GM13976 (cell line): ENCODE data around the gene ANXA2R.
A peak's percentile ranks its signal among the peaks of the same experiment; 100 is the strongest.
"Not testable (repeated sequence)": the region's sequence is repeated elsewhere in the genome, so short reads cannot be mapped to it uniquely, and the experiment has no call there.

ENCODE experiments used
- DNase-seq: peaks from one replicate; pipeline ENCODE4 v3.0.0; 2012; ENCODE audit warnings: low spot score
- in situ Hi-C: fragments of 300-500 bp; cut with MboI; formaldehyde crosslinking; loops from one replicate; pipeline ENCODE4 v1.12.0; 2022; ENCODE audit warnings: low sequenced_read_pairs, mixed read lengths, inconsistent platforms; ENCODE audit not compliant: unreplicated experiment
- TF ChIP-seq, protein P1 (sequence below): IDR thresholded peaks from 2 replicates; pipeline ENCODE4 v1.5.1; 2012; ENCODE audit warnings: borderline replicate concordance, mild to moderate bottlenecking; ENCODE audit not compliant: insufficient read depth; ENCODE audit errors: extremely low read depth, missing control alignments, control extremely low read depth

The ANXA2R gene

DNA sequence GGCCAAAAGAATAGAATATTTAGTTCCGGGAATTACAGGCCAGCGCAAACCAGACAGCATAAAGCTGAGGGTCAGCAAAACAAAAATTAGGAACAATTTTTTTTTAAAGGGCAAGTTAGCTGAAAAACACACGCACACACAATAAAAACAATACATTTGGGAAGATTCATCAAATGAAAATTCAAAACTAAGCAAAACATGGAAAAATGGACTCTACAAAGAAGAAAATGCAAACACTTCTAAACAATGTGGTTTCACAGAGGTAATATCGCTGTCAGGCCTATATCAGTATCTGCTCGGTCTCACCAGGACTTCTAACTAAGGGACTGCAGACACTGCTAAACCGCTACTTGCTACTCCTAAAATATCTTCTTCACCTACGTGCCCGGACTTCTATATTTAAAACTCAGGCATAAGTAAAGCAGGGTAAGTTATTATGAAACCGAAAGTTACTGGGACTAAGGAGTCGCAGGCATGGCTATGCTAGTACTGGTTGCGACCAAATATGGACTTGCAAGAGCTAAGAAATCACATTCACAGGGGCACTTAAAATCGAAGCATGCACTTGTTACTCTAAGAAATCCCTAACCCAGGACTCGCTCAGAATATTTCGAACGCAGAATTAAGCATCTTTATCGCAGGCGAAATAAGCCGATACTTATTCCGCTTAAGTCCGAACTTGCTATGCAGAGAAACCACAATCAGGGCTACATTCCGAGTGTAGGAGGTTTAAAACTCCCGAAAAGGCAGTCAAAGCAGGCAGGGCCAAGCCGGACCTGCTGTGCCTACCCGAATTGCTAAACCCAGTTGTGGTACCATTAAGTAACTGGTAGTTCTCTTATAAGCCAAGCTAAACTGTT is 2.3 kb downstream of the ANXA2R start:
- DNase-seq = peak; percentile 69
- in situ Hi-C loops = no loop called here
- TF ChIP-seq, protein P1, sequence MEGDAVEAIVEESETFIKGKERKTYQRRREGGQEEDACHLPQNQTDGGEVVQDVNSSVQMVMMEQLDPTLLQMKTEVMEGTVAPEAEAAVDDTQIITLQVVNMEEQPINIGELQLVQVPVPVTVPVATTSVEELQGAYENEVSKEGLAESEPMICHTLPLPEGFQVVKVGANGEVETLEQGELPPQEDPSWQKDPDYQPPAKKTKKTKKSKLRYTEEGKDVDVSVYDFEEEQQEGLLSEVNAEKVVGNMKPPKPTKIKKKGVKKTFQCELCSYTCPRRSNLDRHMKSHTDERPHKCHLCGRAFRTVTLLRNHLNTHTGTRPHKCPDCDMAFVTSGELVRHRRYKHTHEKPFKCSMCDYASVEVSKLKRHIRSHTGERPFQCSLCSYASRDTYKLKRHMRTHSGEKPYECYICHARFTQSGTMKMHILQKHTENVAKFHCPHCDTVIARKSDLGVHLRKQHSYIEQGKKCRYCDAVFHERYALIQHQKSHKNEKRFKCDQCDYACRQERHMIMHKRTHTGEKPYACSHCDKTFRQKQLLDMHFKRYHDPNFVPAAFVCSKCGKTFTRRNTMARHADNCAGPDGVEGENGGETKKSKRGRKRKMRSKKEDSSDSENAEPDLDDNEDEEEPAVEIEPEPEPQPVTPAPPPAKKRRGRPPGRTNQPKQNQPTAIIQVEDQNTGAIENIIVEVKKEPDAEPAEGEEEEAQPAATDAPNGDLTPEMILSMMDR = no peak

DNA sequence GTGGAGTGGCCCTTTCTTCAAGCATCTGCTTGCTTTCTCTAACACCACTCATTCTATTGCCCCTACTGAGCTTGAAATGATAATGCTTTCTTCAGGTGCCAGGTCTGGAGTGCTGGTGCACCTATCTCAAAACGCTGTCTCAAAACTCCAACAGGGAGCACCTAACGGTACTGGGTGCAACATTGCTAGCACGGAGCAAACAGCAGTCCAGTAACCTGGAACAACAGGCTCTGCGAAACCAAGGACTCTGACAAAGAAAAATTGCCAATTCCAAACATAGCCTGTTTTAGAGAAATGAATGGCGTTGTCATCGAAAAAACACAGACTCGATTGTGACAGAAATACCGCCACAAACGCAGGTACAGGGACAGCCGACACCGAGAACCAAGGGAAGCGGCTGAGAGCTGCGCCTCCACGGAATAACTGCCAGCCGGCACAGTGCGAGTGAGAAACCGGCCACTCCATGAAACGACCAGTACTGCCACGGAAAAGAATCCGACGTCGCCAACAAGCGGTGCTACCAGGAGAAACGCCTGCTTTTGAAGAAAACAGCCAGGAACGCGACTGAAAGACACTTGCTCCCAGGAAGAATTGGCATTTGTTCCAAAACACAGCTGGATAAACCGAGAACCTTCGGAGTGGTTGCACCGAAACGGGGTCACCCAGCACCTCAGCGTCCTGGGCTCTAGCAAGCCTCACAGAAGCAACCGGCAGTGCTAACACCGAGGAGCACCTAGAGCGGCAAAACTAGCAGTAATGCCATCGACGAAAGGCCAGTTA is 3.1 kb downstream of the ANXA2R start:
- DNase-seq = no peak
- in situ Hi-C loops = no loop called here
- TF ChIP-seq, protein P1 = no peak

DNA sequence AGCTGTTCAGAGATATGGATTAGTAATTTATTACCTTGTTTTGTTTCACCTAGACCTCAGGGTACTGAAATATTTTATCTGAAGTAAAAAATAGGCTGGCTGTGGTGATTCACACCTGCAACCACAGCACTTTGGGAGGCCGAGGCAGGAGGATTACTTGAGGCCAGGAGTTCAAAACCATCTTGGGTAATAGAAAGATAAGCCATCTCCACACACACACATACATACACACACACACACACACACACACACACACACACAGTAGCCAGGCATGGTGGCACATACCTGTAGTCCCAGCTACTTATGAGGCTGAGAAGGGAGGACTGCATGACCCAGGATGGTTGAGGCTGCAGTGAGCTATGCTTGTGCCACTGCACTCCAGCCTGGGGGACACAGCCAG is 3.7 kb downstream of the ANXA2R start:
- in situ Hi-C loops = no loop called here
- DNase-seq = no peak
- TF ChIP-seq, protein P1 = no peak

DNA sequence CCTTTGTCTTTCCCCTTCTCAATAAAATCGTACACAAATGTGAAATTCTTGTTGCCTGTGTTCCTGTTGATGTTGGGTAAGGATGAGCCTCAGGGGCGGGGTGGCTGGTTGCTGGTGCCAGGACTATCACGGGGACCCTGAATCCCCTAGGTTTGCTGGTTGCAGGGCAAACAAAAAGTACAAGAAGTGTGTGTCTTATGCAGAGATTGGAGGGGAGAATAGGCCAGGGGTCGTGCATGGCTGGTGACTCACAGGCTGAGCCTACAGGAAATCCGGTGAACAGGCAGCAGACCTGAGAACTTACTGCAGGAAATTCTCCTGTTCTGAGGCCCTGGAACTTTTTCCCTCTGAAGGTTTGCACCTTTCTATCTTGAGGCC is 5.5 kb downstream of the ANXA2R start:
- in situ Hi-C loops = no loop called here
- TF ChIP-seq, protein P1 = no peak
- DNase-seq = no peak

DNA sequence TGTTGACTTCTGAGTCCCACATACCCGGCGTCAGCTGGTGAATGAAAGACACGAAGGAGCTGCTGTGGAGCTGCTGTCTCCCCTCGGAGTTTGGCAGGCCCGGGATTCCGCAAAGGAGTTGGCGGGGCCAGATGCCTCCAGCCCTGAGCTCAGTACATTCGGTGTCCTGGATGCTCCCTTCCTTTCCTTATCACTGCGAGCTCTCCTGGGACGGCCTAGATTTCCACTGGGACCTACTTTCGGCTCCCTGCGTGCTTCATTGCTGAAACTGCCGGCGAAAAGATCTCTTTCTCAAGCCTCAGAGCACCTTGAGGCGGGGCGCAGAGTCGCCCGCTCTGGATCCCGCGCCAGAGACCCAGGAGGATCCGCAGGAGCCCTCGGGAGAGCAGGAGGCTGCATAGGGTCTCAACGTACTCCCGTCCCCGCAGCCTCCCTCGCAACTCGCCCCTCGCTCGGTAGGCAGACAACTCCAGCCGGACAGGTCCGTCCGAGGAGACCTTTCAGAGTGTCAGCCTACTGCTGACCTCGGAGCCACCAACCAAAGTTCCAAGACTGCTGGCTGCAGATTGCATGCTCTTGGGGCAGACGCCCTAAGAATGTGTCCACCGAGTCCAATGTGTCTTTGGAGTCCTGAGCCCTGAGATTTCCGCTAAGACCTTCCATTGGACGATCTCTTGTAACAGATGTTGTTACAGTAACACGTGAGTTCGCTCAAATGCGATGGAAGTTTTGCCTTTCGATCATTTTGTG is 6.1 kb downstream of the ANXA2R start:
- no peak for DNase-seq
- TF ChIP-seq, protein P1 = no peak

DNA sequence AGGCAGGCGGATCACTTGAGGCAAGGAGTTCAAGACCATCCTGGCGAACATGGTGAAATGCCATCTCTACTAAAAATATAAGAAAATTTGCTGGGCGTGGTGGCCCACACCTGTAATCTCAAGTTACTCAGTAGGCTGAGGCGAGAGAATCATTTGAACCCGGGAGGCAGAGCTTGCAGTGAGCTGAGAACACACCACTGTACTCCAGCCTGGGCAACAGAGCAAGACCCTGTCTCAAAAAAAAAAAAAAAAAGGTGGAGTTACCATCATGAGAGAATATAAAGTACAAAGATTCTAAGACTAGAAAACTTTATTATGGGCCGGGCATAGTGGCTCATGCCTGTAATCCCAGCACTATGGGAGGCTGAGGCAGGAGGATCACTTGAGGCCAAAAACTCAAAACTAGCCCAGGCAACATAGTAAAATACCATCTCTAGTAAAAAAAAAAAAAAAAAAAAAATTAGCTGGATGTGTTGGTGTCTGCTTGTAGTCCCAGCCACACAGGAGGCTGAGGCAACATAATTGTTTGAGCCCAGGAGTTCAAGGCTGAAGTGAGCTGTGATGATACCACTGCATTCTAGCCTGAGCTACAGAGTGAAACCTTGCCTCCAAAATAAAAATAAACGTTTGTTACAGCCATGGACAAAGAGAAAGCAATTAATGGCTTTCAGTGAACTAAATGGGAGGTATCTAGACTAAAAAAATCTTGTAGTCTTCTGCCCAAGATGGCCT is 12.9 kb downstream of the ANXA2R start:
- TF ChIP-seq, protein P1 = no peak
- DNase-seq = no peak
- in situ Hi-C loops = no loop called here

More for the DNA sequence above, 6.1 kb downstream of the ANXA2R start:
- in situ Hi-C loops = no loop called here

DNA sequence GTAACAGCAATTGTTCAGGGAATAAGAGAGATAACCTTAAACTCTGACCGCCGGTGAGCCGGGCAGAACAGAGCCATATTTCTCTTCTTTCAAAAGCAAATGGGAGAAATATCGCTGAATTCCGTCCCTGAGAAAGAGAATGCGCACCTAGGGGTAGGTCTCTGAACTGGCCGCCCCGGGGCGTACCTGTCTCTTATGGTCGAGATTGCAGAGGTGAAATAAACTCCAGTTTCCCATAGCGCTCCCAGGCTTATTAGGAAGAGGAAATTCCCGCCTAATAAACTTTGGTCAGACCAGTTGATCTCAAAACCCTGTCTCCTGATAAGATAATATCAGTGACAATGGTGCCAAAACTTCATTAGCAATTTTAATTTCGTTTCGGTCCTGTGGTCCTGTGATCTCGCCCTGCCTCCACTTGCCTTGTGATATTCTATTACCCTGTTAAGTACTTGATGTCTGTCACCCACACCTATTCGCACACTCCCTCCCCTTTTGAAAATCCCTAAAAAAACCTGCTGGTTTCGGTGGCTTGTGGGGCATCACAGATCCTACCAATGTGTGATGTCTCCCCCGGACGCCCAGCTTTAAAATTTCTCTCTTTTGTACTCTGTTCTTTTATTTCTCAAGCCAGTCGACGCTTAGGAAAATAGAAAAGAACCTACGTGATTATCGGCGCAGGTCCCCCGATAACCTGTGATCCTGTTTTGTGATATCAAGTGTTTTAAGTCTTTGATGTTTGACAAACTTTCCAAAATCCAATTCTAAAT is 14.8 kb downstream of the ANXA2R start:
- in situ Hi-C loops, DNase-seq: not testable (repeated sequence)
